LNCAP (cell line): ENCODE data around the gene HOXB13.

Experiments
- CTCF ChIP-seq: fragments of 450-650 bp; IDR thresholded peaks from 2 replicates; pipeline ENCODE4 v1.5.1; 2017; ENCODE audit warnings: mild to moderate bottlenecking

Gene HOXB13

GRCh38 chr17:48746916-48747444 is 18.4 kb upstream of the HOXB13 start:
- TF ChIP-seq CTCF, result no peak

DNA sequence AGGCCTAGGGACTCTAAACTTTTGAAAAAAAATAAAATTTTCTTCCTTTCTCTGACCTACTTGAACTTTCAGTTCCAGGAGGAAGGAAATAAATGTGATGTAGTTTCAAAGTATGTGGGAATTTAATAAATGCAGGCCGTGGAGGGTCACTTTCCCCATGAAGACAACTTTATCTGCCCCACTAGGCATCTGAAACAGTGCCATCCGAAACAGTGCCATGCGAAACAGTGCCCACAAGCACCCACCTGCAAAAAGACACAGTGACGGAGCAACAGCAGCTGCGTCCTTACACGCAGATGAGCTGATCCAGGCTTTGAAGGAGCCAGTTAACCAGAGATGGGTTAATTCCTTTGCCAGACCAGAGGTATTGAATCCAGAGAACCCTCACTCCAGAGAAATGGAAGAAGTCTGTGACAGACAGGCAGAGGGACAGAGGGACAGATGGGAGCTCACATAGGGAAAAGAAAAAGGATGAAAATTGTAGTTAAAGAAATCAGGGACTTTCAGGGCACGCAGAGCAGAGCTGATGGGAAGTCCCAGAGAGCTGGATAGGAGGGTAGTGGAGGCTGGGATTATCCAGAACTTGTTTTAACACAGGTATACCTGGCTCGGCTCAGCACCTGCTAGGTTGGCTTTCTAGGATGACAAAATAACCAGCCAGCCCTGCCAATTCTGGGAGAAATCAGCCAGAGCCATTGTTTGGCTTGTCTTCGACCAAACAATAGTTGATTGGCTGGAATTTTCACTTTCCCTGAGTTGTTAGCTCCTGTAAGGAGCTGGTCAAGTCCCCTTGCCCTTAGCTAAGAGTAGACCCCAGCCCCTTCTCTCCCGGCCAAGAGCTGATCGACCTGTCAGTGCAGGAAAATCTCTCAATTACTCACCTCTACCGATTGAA is 17.1 kb upstream of the HOXB13 start:
- no peak for TF ChIP-seq CTCF

- no peak for TF ChIP-seq CTCF
Observed at GRCh38 chr17:48740537-48740936, 12.0 kb upstream of the HOXB13 start.

DNA sequence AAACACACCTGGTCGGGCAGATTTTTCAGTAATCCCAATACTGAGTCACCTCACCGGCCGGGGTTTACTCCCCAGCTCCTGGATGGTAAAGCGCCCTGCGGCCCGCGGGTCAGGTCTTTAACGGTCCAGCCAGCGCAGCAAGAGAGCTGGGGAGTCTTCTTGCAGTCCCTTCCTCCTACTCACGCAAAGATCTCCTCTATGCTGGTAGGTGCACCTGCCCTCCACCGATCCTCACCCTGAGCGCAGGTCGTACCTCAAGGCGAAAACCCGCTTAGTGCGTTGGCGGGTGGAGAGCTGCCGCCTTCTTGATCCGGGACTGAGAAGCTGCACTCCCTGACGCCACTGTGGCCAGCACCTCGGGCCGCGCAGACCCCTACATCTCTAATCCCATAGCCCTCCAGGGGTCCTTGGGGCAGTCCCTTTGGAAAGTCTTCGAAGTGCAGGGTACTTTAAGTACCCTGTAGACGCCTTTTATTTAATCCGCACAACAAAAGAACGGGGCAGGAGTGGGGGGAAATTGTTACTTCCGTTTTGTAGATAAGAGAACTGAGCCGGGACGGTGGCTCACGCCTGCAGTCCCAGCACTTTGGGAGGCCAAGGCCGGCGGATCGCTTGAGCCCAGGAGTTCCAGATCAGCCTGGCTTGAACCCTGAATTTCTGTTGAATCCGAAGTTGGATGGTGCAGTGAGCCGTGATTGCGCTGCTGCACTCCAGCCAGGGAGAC is 10.4 kb upstream of the HOXB13 start:
- TF ChIP-seq CTCF, result no peak

GRCh38 chr17:48738424-48738802 is 9.9 kb upstream of the HOXB13 start:
- TF ChIP-seq CTCF, result no peak

GRCh38 chr17:48737330-48738043 is 8.9 kb upstream of the HOXB13 start:
- TF ChIP-seq CTCF, result no peak

GRCh38 chr17:48735062-48735351 is 6.5 kb upstream of the HOXB13 start:
- TF ChIP-seq CTCF, result no peak
